Smooth muscle cell (in vitro differentiated cells): ENCODE measurements around the gene KCNQ4. TPM values are rescaled to one million over a fixed set of nuclear protein-coding genes. Genes with fewer than 3 reads are reported as not detected.

Experiments
- DNase-seq: peaks from one replicate; lab custom pipeline; 2025; ENCODE audit not compliant: unreplicated experiment; lab: John Stamatoyannopoulos, UW
- H2AFZ ChIP-seq: fragments of 200-600 bp; sonication (generic); 2 replicates; pipeline ENCODE4 v1.6.0; 2016; ENCODE audit warnings: antibody characterized with exemption, low read depth, mild to moderate bottlenecking
- H3F3A ChIP-seq: fragments of 200-600 bp; sonication (generic); 2 replicates; pipeline ENCODE4 v1.6.0; 2017; ENCODE audit warnings: antibody characterized with exemption, low read depth
- H3K27ac ChIP-seq: fragments of 200-600 bp; sonication (generic); 2 replicates; pipeline ENCODE4 v1.5.1; 2016; ENCODE audit warnings: low read depth, mild to moderate bottlenecking
- H3K27me3 ChIP-seq: fragments of 200-600 bp; sonication (generic); 2 replicates; pipeline ENCODE4 v1.6.1; 2016; ENCODE audit warnings: low read depth, mild to moderate bottlenecking
- H3K36me3 ChIP-seq: fragments of 200-600 bp; sonication (generic); 2 replicates; pipeline ENCODE4 v1.5.1; 2016; ENCODE audit warnings: low read depth
- H3K4me1 ChIP-seq: fragments of 200-600 bp; sonication (generic); 2 replicates; pipeline ENCODE4 v1.5.1; 2016; ENCODE audit warnings: low read depth
- H3K4me2 ChIP-seq: fragments of 200-600 bp; sonication (generic); 2 replicates; pipeline ENCODE4 v1.6.0; 2016; ENCODE audit warnings: mild to moderate bottlenecking
- H3K4me3 ChIP-seq: fragments of 200-600 bp; sonication (generic); 2 replicates; pipeline ENCODE4 v1.5.1; 2016; ENCODE audit warnings: mild to moderate bottlenecking
- H3K79me2 ChIP-seq: fragments of 200-600 bp; sonication (generic); 2 replicates; pipeline ENCODE4 v1.6.0; 2016; ENCODE audit warnings: low read depth, mild to moderate bottlenecking
- H3K9ac ChIP-seq: fragments of 200-600 bp; sonication (generic); 2 replicates; pipeline ENCODE4 v1.6.0; 2016; ENCODE audit warnings: low read depth
- H3K9me3 ChIP-seq: fragments of 200-600 bp; sonication (generic); replicated peaks from 2 replicates; pipeline ENCODE4 v1.5.1; 2016; ENCODE audit warnings: low read depth
- H4K20me1 ChIP-seq: fragments of 200-600 bp; sonication (generic); 2 replicates; pipeline ENCODE4 v1.6.0; 2016; ENCODE audit warnings: low read depth
- WGBS: methylation state at CpG from one replicate; pipeline ENCODE4 v1.1.7; 2016; ENCODE audit warnings: low lambda C conversion rate; 5-methylcytosine and 5-hydroxymethylcytosine counted together
- polyA plus RNA-seq: library from polyadenylated mRNA; unstranded; fragments of >200 nt; fragmentation: Nextera tagmentation; extraction: Ambion mirVana; gene quantifications from 2 replicates; pipeline ENCODE4 v1.2.1, GENCODE V29; 2016
- total RNA-seq: library from RNA; depleted of rRNA; stranded (reverse); fragments of >200 nt; gene quantifications from 2 replicates; pipeline ENCODE4 v1.2.3, GENCODE V29; 2014
- TF ChIP-seq, protein P1 (sequence below): fragments of 200-600 bp; sonication (generic); IDR thresholded peaks from 2 replicates; pipeline ENCODE4 v1.5.1; 2017; ENCODE audit warnings: borderline replicate concordance, mild to moderate bottlenecking, antibody characterized with exemption; ENCODE audit not compliant: insufficient read depth, poor library complexity, severe bottlenecking

KCNQ4 gene
- total and polyA plus RNA-seq, 2 experiments from 2014 or later = 0.06 TPM; not detected in 1

DNA sequence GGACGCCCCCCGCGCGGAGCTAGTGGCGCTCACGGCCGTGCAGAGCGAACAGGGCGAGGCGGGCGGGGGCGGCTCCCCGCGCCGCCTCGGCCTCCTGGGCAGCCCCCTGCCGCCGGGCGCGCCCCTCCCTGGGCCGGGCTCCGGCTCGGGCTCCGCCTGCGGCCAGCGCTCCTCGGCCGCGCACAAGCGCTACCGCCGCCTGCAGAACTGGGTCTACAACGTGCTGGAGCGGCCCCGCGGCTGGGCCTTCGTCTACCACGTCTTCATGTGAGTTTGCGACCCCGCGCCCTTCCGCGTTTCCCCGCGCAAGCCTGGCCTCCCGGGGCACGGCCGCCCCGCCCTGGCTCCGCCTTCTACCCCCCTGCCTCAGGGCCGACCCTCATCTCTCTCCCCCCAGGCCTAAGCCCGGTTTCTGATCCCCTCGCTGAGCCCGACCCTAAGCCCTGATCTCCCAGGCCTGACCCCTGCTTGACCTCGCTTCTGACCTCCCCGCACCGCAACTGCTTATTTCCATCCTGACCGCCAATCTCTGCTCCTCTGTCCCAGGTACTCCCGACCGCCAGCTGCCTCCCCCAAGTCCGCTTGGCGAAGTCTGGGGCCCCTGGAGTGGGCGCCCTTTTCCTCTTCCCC is 669 bp downstream of the KCNQ4 start:
- Histone ChIP-seq H3K27ac (no peak overlapping the region), H3K9me3 (no peaks in the 10 kb centered on the region), H4K20me1 (no peaks in the 10 kb centered on the region), H3F3A (no peaks in the 10 kb centered on the region), H2AFZ (no peak overlapping the region), H3K27me3 (peaks cover 44% of the 10 kb centered on the region), H3K4me2 (peak overlapping the region; percentile 77), H3K9ac (no peak overlapping the region), H3K4me3 (peak overlapping the region; percentile 32), H3K79me2 (no peaks in the 10 kb centered on the region), H3K36me3 (no peaks in the 10 kb centered on the region), H3K4me1 (peaks cover 10% of the 10 kb centered on the region)
- TF ChIP-seq, protein P1, sequence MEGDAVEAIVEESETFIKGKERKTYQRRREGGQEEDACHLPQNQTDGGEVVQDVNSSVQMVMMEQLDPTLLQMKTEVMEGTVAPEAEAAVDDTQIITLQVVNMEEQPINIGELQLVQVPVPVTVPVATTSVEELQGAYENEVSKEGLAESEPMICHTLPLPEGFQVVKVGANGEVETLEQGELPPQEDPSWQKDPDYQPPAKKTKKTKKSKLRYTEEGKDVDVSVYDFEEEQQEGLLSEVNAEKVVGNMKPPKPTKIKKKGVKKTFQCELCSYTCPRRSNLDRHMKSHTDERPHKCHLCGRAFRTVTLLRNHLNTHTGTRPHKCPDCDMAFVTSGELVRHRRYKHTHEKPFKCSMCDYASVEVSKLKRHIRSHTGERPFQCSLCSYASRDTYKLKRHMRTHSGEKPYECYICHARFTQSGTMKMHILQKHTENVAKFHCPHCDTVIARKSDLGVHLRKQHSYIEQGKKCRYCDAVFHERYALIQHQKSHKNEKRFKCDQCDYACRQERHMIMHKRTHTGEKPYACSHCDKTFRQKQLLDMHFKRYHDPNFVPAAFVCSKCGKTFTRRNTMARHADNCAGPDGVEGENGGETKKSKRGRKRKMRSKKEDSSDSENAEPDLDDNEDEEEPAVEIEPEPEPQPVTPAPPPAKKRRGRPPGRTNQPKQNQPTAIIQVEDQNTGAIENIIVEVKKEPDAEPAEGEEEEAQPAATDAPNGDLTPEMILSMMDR = no peak
- DNase-seq = no peak
- WGBS = 20% methylated on average over 37 of the region's 63 CpGs

DNA sequence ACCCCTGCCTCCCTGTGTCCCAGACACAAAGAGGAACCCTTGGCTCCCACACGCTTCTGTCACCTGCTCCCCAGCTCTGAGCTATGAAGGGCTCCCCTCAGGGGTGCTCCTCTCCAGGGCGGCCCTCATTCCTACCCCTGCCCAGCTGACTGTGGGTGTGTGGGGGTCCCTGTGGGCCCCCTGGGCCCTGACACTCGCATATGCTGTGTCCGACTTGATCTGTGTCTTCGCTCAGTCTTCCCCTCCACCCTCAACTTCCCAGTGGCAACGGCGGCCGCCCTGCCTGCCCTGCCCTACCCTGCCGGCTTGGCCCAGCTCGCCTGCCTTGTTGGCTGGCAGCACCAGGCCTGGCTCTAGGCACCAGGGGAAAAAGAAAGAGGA is 1.2 kb downstream of the KCNQ4 start:
- Histone ChIP-seq H4K20me1 (no peaks in the 10 kb centered on the region), H3K4me1 (peaks cover 10% of the 10 kb centered on the region), H3F3A (no peaks in the 10 kb centered on the region), H3K79me2 (no peaks in the 10 kb centered on the region), H3K27ac (no peak overlapping the region), H3K36me3 (no peaks in the 10 kb centered on the region), H3K4me2 (no peak overlapping the region), H3K4me3 (no peak overlapping the region), H3K9me3 (no peaks in the 10 kb centered on the region), H3K27me3 (peaks cover 44% of the 10 kb centered on the region), H3K9ac (no peak overlapping the region), H2AFZ (no peak overlapping the region)
- 91% methylated on average over 10 of the region's 10 CpGs for WGBS
- TF ChIP-seq, protein P1 = no peak
- no peak for DNase-seq

DNA sequence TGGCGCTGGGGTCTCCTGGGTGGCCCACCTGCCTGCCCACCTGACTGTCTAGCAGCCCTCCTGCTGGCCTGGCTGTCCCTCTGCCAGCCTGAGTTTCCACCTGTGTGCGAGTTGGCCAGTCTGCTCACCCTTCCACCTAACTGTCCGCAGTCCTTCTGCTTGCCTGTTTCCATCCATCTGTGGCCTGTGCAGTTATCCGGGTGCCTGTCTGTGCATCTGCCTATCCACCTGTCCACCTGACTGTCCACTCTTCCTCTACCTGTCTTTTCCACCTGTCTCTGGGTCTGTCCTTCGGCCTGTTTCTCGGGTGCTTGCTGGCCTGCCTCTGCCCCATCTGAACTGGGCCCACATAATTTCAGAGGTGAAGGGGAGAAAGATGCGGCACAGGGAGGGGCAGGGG is 1.9 kb downstream of the KCNQ4 start:
- Histone ChIP-seq H3K36me3 (no peaks in the 10 kb centered on the region), H2AFZ (no peak overlapping the region), H3K4me2 (no peak overlapping the region), H3K27ac (no peak overlapping the region), H3K27me3 (peaks cover 44% of the 10 kb centered on the region), H3K4me3 (no peak overlapping the region), H3K4me1 (peaks cover 10% of the 10 kb centered on the region), H3F3A (no peaks in the 10 kb centered on the region), H3K9me3 (no peaks in the 10 kb centered on the region), H4K20me1 (no peaks in the 10 kb centered on the region), H3K9ac (no peak overlapping the region), H3K79me2 (no peaks in the 10 kb centered on the region)
- no peak for DNase-seq
- over 99% methylated on average over 7 of the region's 7 CpGs for WGBS
- TF ChIP-seq, protein P1 = no peak
